PC-9 (cell line): ENCODE results near the gene BCAP29. TPM values are rescaled to one million over a fixed set of nuclear protein-coding genes. Genes with fewer than 3 reads are reported as not detected.
A peak's percentile ranks its signal among the peaks of the same experiment; 100 is the strongest.

Experiments
- BruUV-seq: library from RNA; stranded (reverse); fragments of 400-500 nt; replicated peaks from 2 replicates; lab custom pipeline; 2021; lab: Mats Ljungman, UMichigan
- CTCF ChIA-PET: fragments of 300-600 bp; sonication (Branson Sonifier 250); formaldehyde crosslinking; loops from one replicate; lab custom pipeline; 2022; ENCODE audit warnings: antibody characterized with exemption; lab: Charles Lee
- POLR2A ChIA-PET: fragments of 300-600 bp; sonication (Branson Sonifier 250); formaldehyde crosslinking; loops from one replicate; lab custom pipeline; 2022; ENCODE audit warnings: antibody characterized with exemption; ENCODE audit not compliant: unreplicated experiment; lab: Charles Lee
- DNase-seq, 2 experiments: peaks; one replicate each; pipeline versions ENCODE4 v3.0.0 to v3.0.0-alpha.2; 2015 to 2022; ENCODE audit warnings: mixed read lengths in 1 of 2
- H2AFZ ChIP-seq: fragments of 200-600 bp; sonication (generic); 2 replicates; pipeline ENCODE4 v1.8.1; 2017; ENCODE audit warnings: antibody characterized with exemption
- H3F3A ChIP-seq: fragments of 200-600 bp; sonication (generic); 2 replicates; pipeline ENCODE4 v1.8.1; 2017; ENCODE audit warnings: antibody characterized with exemption, mild to moderate bottlenecking, low read depth; ENCODE audit not compliant: insufficient read depth
- H3K27ac ChIP-seq: fragments of 200-600 bp; sonication (generic); 2 replicates; pipeline ENCODE4 v1.6.1; 2016; ENCODE audit warnings: mixed run types
- H3K27me3 ChIP-seq: fragments of 200-600 bp; sonication (generic); 2 replicates; pipeline ENCODE4 v1.6.1; 2016; ENCODE audit warnings: low read depth, mixed run types; ENCODE audit not compliant: insufficient read depth
- H3K36me3 ChIP-seq: fragments of 200-600 bp; sonication (generic); 2 replicates; pipeline ENCODE4 v1.6.1; 2016; ENCODE audit warnings: low read depth, mixed run types
- H3K4me1 ChIP-seq: fragments of 200-600 bp; sonication (generic); replicated peaks from 2 replicates; pipeline ENCODE4 v1.6.1; 2016; ENCODE audit warnings: mixed run types; ENCODE audit not compliant: insufficient read depth
- H3K4me2 ChIP-seq: fragments of 200-600 bp; sonication (generic); 2 replicates; pipeline ENCODE4 v1.6.1; 2017; ENCODE audit warnings: mixed run types
- H3K4me3 ChIP-seq: fragments of 200-600 bp; sonication (generic); 2 replicates; pipeline ENCODE4 v1.6.1; 2016; ENCODE audit warnings: mixed run types
- H3K79me2 ChIP-seq: fragments of 200-600 bp; sonication (generic); 2 replicates; pipeline ENCODE4 v1.6.1; 2017; ENCODE audit warnings: low read depth, mixed run types
- H3K9me2 ChIP-seq: fragments of 200-600 bp; sonication (generic); 2 replicates; pipeline ENCODE4 v1.8.1; 2017; ENCODE audit warnings: mild to moderate bottlenecking; ENCODE audit not compliant: insufficient read depth
- H3K9me3 ChIP-seq: fragments of 200-600 bp; sonication (generic); 2 replicates; pipeline ENCODE4 v1.8.1; 2016; ENCODE audit warnings: low read depth; ENCODE audit not compliant: insufficient read depth
- H4K20me1 ChIP-seq: fragments of 200-600 bp; sonication (generic); 2 replicates; pipeline ENCODE4 v1.8.1; 2017; ENCODE audit not compliant: insufficient read depth
- EZH2 ChIP-seq: fragments of 200-600 bp; sonication (generic); IDR thresholded peaks from 2 replicates; pipeline ENCODE4 v1.8.0; 2017; ENCODE audit warnings: antibody characterized with exemption, low read depth
- intact Hi-C: fragments of 100-400 bp; cut with micrococcal nuclease; formaldehyde crosslinking; loops from one replicate; pipeline ENCODE4 v1.10.0; 2022; ENCODE audit not compliant: unreplicated experiment
- total RNA-seq: library from RNA; stranded (reverse); gene quantifications from 2 replicates; pipeline ENCODE4 v1.2.3, GENCODE V29; 2021
- TF ChIP-seq, protein P1 (sequence below): fragments of 200-600 bp; sonication (generic); conservative IDR thresholded peaks from 2 replicates; pipeline ENCODE4 v1.6.1; 2017; ENCODE audit warnings: mixed run types, antibody characterized with exemption, mild to moderate bottlenecking, moderate library complexity

BCAP29 gene
- total RNA-seq, 1 experiment from 2014 or later: 58.3 TPM

DNA sequence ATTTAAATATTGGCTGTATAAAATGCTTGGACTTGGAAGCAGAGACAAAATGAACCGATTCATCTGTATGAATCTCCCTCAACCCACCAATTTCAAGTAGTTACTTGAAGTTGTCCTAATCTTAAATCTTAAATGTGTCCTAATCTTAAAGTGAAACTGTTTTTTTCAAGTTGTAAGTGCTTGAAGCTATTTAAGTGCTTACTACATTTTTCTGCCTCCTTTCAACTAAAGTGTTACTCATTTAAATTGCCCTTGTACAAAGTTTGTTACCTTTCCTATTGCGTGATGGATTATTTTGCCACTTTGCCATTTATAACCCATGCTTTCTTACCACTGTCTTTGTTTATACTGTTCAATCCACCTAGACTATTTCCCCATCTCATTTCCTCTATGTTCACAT is 2.8 kb downstream of the BCAP29 start:
- no peak overlapping the region for H2AFZ ChIP-seq
- DNase-seq: no peak
- no TSS peak for BruUV-seq
- ChIA-PET POLR2A (no interaction called here), CTCF (no interaction called here)
- no peaks in the 10 kb centered on the region for H3K9me2 ChIP-seq
- no peaks in the 10 kb centered on the region for H4K20me1 ChIP-seq
- H3K27me3 ChIP-seq: no peaks in the 10 kb centered on the region
- H3K4me1 ChIP-seq: peaks cover 25% of the 10 kb centered on the region
- peaks cover 7% of the 10 kb centered on the region; the same call in 1 of the 2 replicates for H3K36me3 ChIP-seq
- H3K9me3 ChIP-seq: no peaks in the 10 kb centered on the region
- peaks cover 20% of the 10 kb centered on the region for H3K79me2 ChIP-seq
- intact Hi-C loops: loop anchor here (5.0 kb wide), 1 partner anchor 79 kb away; the partner anchor contains the start of gene SLC26A4
- peaks cover 9% of the 10 kb centered on the region for H3F3A ChIP-seq
- no peak overlapping the region for H3K4me3 ChIP-seq
- TF ChIP-seq, protein P1, sequence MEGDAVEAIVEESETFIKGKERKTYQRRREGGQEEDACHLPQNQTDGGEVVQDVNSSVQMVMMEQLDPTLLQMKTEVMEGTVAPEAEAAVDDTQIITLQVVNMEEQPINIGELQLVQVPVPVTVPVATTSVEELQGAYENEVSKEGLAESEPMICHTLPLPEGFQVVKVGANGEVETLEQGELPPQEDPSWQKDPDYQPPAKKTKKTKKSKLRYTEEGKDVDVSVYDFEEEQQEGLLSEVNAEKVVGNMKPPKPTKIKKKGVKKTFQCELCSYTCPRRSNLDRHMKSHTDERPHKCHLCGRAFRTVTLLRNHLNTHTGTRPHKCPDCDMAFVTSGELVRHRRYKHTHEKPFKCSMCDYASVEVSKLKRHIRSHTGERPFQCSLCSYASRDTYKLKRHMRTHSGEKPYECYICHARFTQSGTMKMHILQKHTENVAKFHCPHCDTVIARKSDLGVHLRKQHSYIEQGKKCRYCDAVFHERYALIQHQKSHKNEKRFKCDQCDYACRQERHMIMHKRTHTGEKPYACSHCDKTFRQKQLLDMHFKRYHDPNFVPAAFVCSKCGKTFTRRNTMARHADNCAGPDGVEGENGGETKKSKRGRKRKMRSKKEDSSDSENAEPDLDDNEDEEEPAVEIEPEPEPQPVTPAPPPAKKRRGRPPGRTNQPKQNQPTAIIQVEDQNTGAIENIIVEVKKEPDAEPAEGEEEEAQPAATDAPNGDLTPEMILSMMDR: no peak
- no peak for TF ChIP-seq EZH2
- peak overlapping the region; percentile 31; the same call in 1 of the 2 replicates for H3K4me2 ChIP-seq
- no peak overlapping the region for H3K27ac ChIP-seq

DNA sequence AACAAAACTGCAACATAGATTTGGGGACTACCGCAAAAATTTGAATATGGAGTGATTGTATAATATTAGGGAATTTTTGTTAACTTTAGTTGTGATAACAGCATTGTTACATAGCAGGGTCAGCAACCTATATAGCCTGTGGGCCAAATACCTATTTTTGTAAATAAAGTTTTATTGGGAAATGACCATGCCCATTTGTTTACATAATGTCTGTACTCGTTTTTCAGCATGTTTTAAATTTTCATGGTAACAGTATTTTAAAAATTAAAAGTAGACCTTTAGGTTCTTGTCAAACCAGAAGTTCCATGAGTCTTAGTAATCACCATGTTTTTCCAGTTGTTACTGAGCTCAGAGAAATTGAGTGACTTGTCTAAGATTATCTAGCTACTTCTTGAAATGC is 4.7 kb downstream of the BCAP29 start:
- H3K36me3 ChIP-seq: peaks cover 10% of the 10 kb centered on the region; the same call in 1 of the 2 replicates
- H2AFZ ChIP-seq: no peak overlapping the region
- peaks cover 20% of the 10 kb centered on the region for H3K79me2 ChIP-seq
- POLR2A ChIA-PET: no interaction called here
- TF ChIP-seq EZH2: no peak
- TF ChIP-seq, protein P1: no peak
- DNase-seq: no peak
- no peak overlapping the region for H3K4me3 ChIP-seq
- peaks cover 5% of the 10 kb centered on the region; the same call in 1 of the 2 replicates for H3F3A ChIP-seq
- H3K4me1 ChIP-seq: peaks cover 25% of the 10 kb centered on the region
- H3K27ac ChIP-seq: no peak overlapping the region
- intact Hi-C loops: loop anchor here (5.0 kb wide), 1 partner anchor 78 kb away; the partner anchor contains the start of gene SLC26A4
- BruUV-seq: no TSS peak
- no peaks in the 10 kb centered on the region for H4K20me1 ChIP-seq
- CTCF ChIA-PET: no interaction called here
- H3K9me2 ChIP-seq: no peaks in the 10 kb centered on the region
- H3K9me3 ChIP-seq: no peaks in the 10 kb centered on the region
- H3K4me2 ChIP-seq: no peak overlapping the region
- no peaks in the 10 kb centered on the region for H3K27me3 ChIP-seq

DNA sequence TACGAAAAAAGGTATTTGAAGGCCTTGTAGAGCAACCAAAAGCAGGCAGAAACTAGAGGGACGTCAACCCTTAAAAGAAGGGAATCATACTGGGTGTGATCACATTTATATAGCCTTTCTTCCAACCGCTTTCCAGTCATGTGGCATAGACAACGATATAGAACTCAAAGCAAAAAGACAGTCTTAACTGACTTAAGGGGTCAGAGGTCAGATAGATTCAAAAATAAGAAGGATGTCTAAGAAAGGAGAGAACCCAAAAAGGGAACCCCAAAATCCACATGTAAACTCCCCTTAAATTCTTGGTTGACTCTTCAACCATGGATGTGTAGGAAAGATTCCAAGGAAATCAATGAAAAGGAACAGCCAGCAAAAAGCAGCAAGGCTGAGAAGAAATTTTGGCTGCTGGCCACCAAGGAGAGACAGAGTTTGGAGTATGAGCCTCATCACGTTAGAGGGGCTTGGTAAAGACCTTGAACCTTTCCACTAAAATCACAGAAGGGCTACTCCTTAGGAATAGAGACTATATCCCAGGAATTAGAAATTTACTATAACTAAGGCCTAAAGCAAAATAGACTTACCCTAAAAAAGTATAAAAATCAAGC is 8.6 kb downstream of the BCAP29 start:
- BruUV-seq: no TSS peak
- no peaks in the 10 kb centered on the region for H3K9me2 ChIP-seq
- CTCF ChIA-PET: no interaction called here
- DNase-seq: no peak
- no peak overlapping the region for H2AFZ ChIP-seq
- H3K27me3 ChIP-seq: no peaks in the 10 kb centered on the region
- POLR2A ChIA-PET: no interaction called here
- H3K4me2 ChIP-seq: no peak overlapping the region
- H4K20me1 ChIP-seq: no peaks in the 10 kb centered on the region
- intact Hi-C loops: no loop called here
- TF ChIP-seq EZH2: no peak
- TF ChIP-seq, protein P1: no peak
- no peak overlapping the region for H3K4me3 ChIP-seq
- peaks cover 4% of the 10 kb centered on the region for H3K4me1 ChIP-seq
- no peak overlapping the region for H3K27ac ChIP-seq
- no peaks in the 10 kb centered on the region for H3K79me2 ChIP-seq
- no peaks in the 10 kb centered on the region for H3K9me3 ChIP-seq
- H3F3A ChIP-seq: 0 out of 2 replicates have a peak, but pooled peaks cover 5% of the 10 kb centered on the region
- H3K36me3 ChIP-seq: peaks cover 16% of the 10 kb centered on the region; the same call in 1 of the 2 replicates
